NT2/D1 (cell line): ENCODE data around the gene ITGB6.

Experiments used
- SUZ12 ChIP-seq: IDR thresholded peaks from 2 replicates; pipeline ENCODE4 v1.6.1; 2011; ENCODE audit not compliant: insufficient read length, insufficient read depth; ENCODE audit errors: extremely low read depth
- YY1 ChIP-seq: IDR thresholded peaks from 2 replicates; pipeline ENCODE4 v1.6.1; 2011; ENCODE audit not compliant: insufficient read length, insufficient read depth
- ZNF274 ChIP-seq: IDR thresholded peaks from 2 replicates; pipeline ENCODE4 v1.6.1; 2011; ENCODE audit warnings: mild to moderate bottlenecking, low read depth, low read length

- TF ChIP-seq YY1 (no peak), SUZ12 (no peak), ZNF274 (no peak)
Measured at GRCh38 chr2:160232905-160233475, 32.9 kb upstream of the ITGB6 start.
